Stomach (tissue), 4 donors: ENCODE results near the gene EGFR.

Experiments used
- CTCF ChIP-seq, 7 experiments: fragments of 450-650 bp in 4 of 7; fragments of 200-600 bp in 3 of 7; sonication (generic) in 3 of 7; IDR thresholded peaks; one replicate each; pipeline ENCODE4 v1.5.1; 2016 to 2019; ENCODE audit warnings: antibody characterized with exemption in 7 of 7, control low read depth in 2 of 7, mild to moderate bottlenecking in 1 of 7
- EP300 ChIP-seq: sonication (generic); formaldehyde crosslinking; IDR thresholded peaks from one replicate; pipeline ENCODE4 v1.6.1; 2017; ENCODE audit warnings: antibody characterized with exemption
- POLR2A ChIP-seq, 4 donors: fragments of 450-650 bp; IDR thresholded peaks; one replicate each; pipeline ENCODE4 v1.6.1; 2016; ENCODE audit warnings: antibody characterized with exemption in 4 of 4, control low read depth in 2 of 4, mild to moderate bottlenecking in 1 of 4, moderate library complexity in 1 of 4

GRCh38 chr7:55119571-55119970 is 100.8 kb downstream of the EGFR start:
- TF ChIP-seq CTCF (IDR thresholded peaks at IDR 0.05) (no peak), EP300 (no peak), POLR2A (IDR thresholded peaks at IDR 0.05) (no peak)
